GM12878 (cell line): ENCODE measurements around the gene IFT122. TPM values are rescaled to one million over a fixed set of nuclear protein-coding genes. Genes with fewer than 3 reads are reported as not detected.

ENCODE experiments used
- ATAC-seq: fragments of 200-7000 bp; cut with Tn5 transposase; 3 replicates; pipeline ENCODE4 v1.9.1; 2020; ENCODE audit warnings: mild to moderate bottlenecking, moderate library complexity
- BruUV-seq: library from RNA; stranded (reverse); fragments of 400-500 nt; replicated peaks from 2 replicates; lab custom pipeline; 2021; lab: Mats Ljungman, UMichigan
- CTCF ChIA-PET: fragments of 300-600 bp; sonication (Branson Sonifier 250); formaldehyde crosslinking; extraction: SDS; loops from one replicate; lab custom pipeline; 2021; ENCODE audit warnings: inconsistent platforms; lab: Yijun Ruan, JAX
- POLR2A ChIA-PET: fragments of 350-600 bp; formaldehyde crosslinking; extraction: SDS; loops from one replicate; lab custom pipeline; 2021; ENCODE audit warnings: inconsistent platforms; lab: Charles Lee
- RAD21 ChIA-PET: fragments of 300-600 bp; sonication (Branson Sonifier 250); formaldehyde crosslinking; loops from one replicate; lab custom pipeline; 2023; ENCODE audit warnings: antibody characterized with exemption; ENCODE audit not compliant: unreplicated experiment; lab: Charles Lee
- SMC1A ChIA-PET: fragments of 300-600 bp; sonication (Branson Sonifier 250); formaldehyde crosslinking; loops from one replicate; lab custom pipeline; 2023; ENCODE audit not compliant: unreplicated experiment, uncharacterized antibody; lab: Charles Lee
- DNase-seq: peaks from one replicate; pipeline ENCODE4 v3.0.0-alpha.2; 2011; ENCODE audit warnings: low read depth, low spot score
- FAIRE-seq: peaks from 3 replicates; lab custom pipeline; 2011; peaks lifted over from hg19 to GRCh38; lab: Jason Lieb, UNC
- H2AFZ ChIP-seq: 2 replicates; pipeline ENCODE4 v1.6.0; 2011; ENCODE audit warnings: low read depth, low read length, control low read depth; ENCODE audit not compliant: control insufficient read depth
- H3K27ac ChIP-seq: 2 replicates; pipeline ENCODE4 v1.5.1; 2011; ENCODE audit warnings: control low read depth; ENCODE audit not compliant: control insufficient read depth, insufficient read depth
- H3K27me3 ChIP-seq, 2 experiments: replicated peaks in 1 of 2; 2 replicates each; pipeline versions ENCODE4 v1.6.0 to v1.6.1; 2011; ENCODE audit warnings: low read length in 1 of 2; ENCODE audit not compliant: control insufficient read depth in 2 of 2, insufficient read depth in 2 of 2
- H3K36me3 ChIP-seq, 2 experiments: 2 replicates each; pipeline ENCODE4 v1.5.1; 2011; ENCODE audit warnings: low read length in 1 of 2; ENCODE audit not compliant: control insufficient read depth in 2 of 2, insufficient read depth in 2 of 2
- H3K4me1 ChIP-seq: 2 replicates; pipeline ENCODE4 v1.6.1; 2011; ENCODE audit warnings: mild to moderate bottlenecking, low read length, moderate library complexity, mixed read lengths; ENCODE audit not compliant: control insufficient read depth, insufficient read depth
- H3K4me2 ChIP-seq: 2 replicates; pipeline ENCODE4 v1.6.0; 2011; ENCODE audit warnings: control low read depth; ENCODE audit not compliant: control insufficient read depth, insufficient read depth
- H3K4me3 ChIP-seq: fragments of 200-600 bp; sonication (generic); 2 replicates; pipeline ENCODE4 v1.5.1; 2016
- H3K79me2 ChIP-seq: 2 replicates; pipeline ENCODE4 v1.6.0; 2011; ENCODE audit warnings: low read length; ENCODE audit not compliant: control insufficient read depth, insufficient read depth
- H3K9ac ChIP-seq: 2 replicates; pipeline ENCODE4 v1.8.0; 2011; ENCODE audit warnings: low read length, control low read depth, mixed read lengths; ENCODE audit not compliant: control insufficient read depth, insufficient read depth
- H3K9me3 ChIP-seq: replicated peaks from 3 replicates; pipeline ENCODE4 v1.5.1; 2011; ENCODE audit warnings: mild to moderate bottlenecking, low read length; ENCODE audit not compliant: control insufficient read depth, insufficient read depth
- H4K20me1 ChIP-seq: 2 replicates; pipeline ENCODE4 v1.6.0; 2011; ENCODE audit not compliant: control insufficient read depth, insufficient read depth
- EED ChIP-seq: sonication (generic); IDR thresholded peaks from 2 replicates; pipeline ENCODE4 v1.6.1; 2016; ENCODE audit warnings: antibody characterized with exemption, low read depth
- EP300 ChIP-seq, 2 experiments: fragments of 150-350 bp in 1 of 2; IDR thresholded peaks; 2 replicates each; pipeline ENCODE4 v1.6.1; 2011 to 2012; ENCODE audit warnings: low read depth in 2 of 2, low read length in 2 of 2, borderline replicate concordance in 1 of 2, improper control_type of control experiment in 1 of 2, inconsistent platforms in 1 of 2; ENCODE audit not compliant: control insufficient read depth in 1 of 2
- MYC ChIP-seq: IDR thresholded peaks from 2 replicates; pipeline ENCODE4 v1.6.1; 2011; ENCODE audit warnings: mild to moderate bottlenecking, low read length, moderate library complexity, inconsistent platforms; ENCODE audit not compliant: insufficient read depth, insufficient replicate concordance, insufficient read length, severe bottlenecking
- PAX5 ChIP-seq: IDR thresholded peaks from 2 replicates; pipeline ENCODE4 v1.6.1; 2011; ENCODE audit warnings: low read depth, low read length, borderline replicate concordance
- PAX8 ChIP-seq: fragments of 450-650 bp; IDR thresholded peaks from 2 replicates; pipeline ENCODE4 v1.6.1; 2017; ENCODE audit warnings: mild to moderate bottlenecking, moderate library complexity
- RELA ChIP-seq: fragments of 450-650 bp; IDR thresholded peaks from 2 replicates; pipeline ENCODE4 v1.8.0; 2014; ENCODE audit warnings: borderline replicate concordance; ENCODE audit not compliant: partially characterized antibody
- SREBF2 ChIP-seq: IDR thresholded peaks from 2 replicates; pipeline ENCODE4 v1.6.1; 2012; ENCODE audit warnings: mild to moderate bottlenecking, low read length
- STAT1 ChIP-seq: fragments of 450-650 bp; conservative IDR thresholded peaks from 2 replicates; pipeline ENCODE4 v1.6.1; 2014; ENCODE audit warnings: antibody characterized with exemption, mild to moderate bottlenecking
- SUPT20H ChIP-seq: IDR thresholded peaks from 2 replicates; pipeline ENCODE4 v1.6.1; 2011; ENCODE audit warnings: low read depth, mild to moderate bottlenecking, low read length, moderate library complexity, borderline replicate concordance; ENCODE audit not compliant: control insufficient read depth
- TCF7 ChIP-seq: IDR thresholded peaks from 2 replicates; pipeline ENCODE4 v1.6.1; 2014; ENCODE audit warnings: antibody characterized with exemption, borderline replicate concordance
- YBX1 ChIP-seq: fragments of 450-650 bp; IDR thresholded peaks from 2 replicates; pipeline ENCODE4 v1.6.1; 2016; ENCODE audit warnings: antibody characterized with exemption
- WGBS: methylation state at CpG from one replicate; pipeline ENCODE4 v1.1.6; 2016; ENCODE audit warnings: low lambda C conversion rate; ENCODE audit not compliant: insufficient replicate concordance, insufficient coverage; ENCODE audit errors: missing lambda C conversion rate; 5-methylcytosine and 5-hydroxymethylcytosine counted together
- in situ Hi-C: fragments of 300-500 bp; cut with MboI; formaldehyde crosslinking; loops from 9 replicates; pipeline ENCODE4 v1.14.3; 2018; ENCODE audit warnings: mixed read lengths
- intact Hi-C: fragments of 100-400 bp; cut with micrococcal nuclease; formaldehyde crosslinking; loops from one replicate; pipeline ENCODE4 v1.14.2; 2022; ENCODE audit not compliant: unreplicated experiment
- polyA plus RNA-seq, 11 experiments: library from polyadenylated mRNA; depleted of rRNA in 4 of 11; unstranded in 6 of 11; stranded (reverse) in 5 of 11; fragments of >200 nt; fragmentation: Nextera tagmentation in 4 of 11; fragmentation: Illumina TruSeq in 1 of 11; extraction: Ambion mirVana in 4 of 11; extraction: Trizol in 1 of 11; gene quantifications; 1 replicate in 1 of 11; 2 replicates in 10 of 11; pipeline versions ENCODE4 v1.2.1 to v1.2.3, GENCODE V29; 2011 to 2016; ENCODE audit warnings: inconsistent platforms in 2 of 11, missing spikeins in 2 of 11, low read depth in 1 of 11
- total RNA-seq, 4 experiments: library from RNA; depleted of rRNA in 3 of 4; stranded (reverse); fragments of >200 nt in 3 of 4; fragmentation: Illumina TruSeq in 1 of 4; extraction: Trizol in 1 of 4; gene quantifications; 2 replicates each; pipeline versions ENCODE4 v1.2.1 to v1.2.3, GENCODE V29; 2013 to 2021

Gene IFT122
- total and polyA plus RNA-seq, 10 of the 15 experiments (the other 5 are each of a cell fraction or from before 2014, with no cell fraction given), result 1.8 to 19.2 (median 8.4) TPM

DNA sequence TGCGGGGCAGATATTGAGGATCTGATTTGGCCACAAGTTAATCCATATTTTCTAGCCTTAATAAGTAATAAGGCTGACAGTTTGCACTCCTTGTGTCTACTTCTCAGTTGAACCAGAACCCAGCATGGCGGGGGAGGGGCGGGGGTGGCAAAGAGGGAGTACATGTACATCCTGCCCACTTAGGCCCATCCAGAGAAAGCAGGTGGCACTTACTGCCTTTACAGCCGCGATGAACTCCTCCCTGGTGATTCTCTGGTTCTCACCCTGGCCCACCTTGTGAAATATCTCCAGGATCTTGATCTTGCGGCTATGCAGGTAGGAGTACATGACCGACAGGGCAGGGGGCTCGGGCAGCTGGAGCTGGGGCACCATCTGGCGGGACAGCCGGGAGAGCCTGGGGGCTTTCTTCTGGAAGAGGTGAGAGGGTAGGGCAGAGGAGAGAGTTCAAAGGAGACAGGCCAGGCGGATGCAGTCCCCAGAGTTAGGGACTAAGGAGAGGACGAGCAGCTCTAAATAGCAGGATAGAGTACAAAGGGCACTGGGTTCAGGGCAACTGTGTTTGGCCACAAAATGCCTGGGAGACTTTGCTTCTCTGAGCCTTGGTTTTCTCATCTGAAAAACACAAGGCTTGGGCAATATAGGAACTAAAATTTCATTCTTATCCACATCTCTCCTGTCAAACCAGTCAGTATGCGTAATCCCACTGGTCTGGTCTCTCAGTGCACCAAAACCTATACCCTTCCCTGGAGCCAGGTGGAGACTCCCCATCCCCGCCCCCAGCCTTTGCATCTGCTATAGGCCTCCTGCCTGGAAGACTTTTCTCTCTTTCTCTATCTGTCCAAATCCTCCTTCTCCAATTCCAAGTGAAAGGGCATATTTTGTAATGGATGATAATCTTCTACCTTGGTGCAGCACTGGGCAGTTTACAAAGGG lies 21.7 kb upstream of the IFT122 start:
- Histone ChIP-seq H3K27me3 (no peaks in the 10 kb centered on the region), H3K27ac (no peak overlapping the region), H3K4me3 (no peak overlapping the region), H3K4me1 (peaks cover 6% of the 10 kb centered on the region), H3K36me3 (no peaks in the 10 kb centered on the region), H3K9me3 (no peaks in the 10 kb centered on the region), H3K9ac (no peak overlapping the region), H2AFZ (no peak overlapping the region), H4K20me1 (no peaks in the 10 kb centered on the region), H3K79me2 (no peaks in the 10 kb centered on the region), H3K4me2 (no peak overlapping the region)
- POLR2A ChIA-PET, result interaction anchor here (0.6 to 0.8 kb wide), 2 partner anchors 11 to 379 kb away, joined by 3 to 4 read pairs; partner anchors contain the start of gene EFCAB12
- BruUV-seq, result no TSS peak
- WGBS, result 86% methylated on average over 13 of the region's 14 CpGs
- CTCF ChIA-PET, result interaction anchor here (1.4 kb wide), 1 partner anchor 17 kb away, joined by 8 read pairs; no protein-coding TSS in a partner anchor
- FAIRE-seq (no peak), ATAC-seq (no peak), DNase-seq (no peak)
- in situ Hi-C loops (no loop called here), intact Hi-C loops (no loop called here)
- SMC1A ChIA-PET, result interaction anchor here (0.8 to 1.1 kb wide), 3 partner anchors 17 to 35 kb away, joined by 3 to 5 read pairs (median 4); no protein-coding TSS in a partner anchor
- no peak for TF ChIP-seq PAX8
- no peak for TF ChIP-seq MYC
- no peak for TF ChIP-seq EP300 (IDR thresholded peaks at IDR 0.05; ENCODE audit: borderline replicate concordance in 1 of 2, control insufficient read depth in 1 of 2, low read depth in 2 of 2, low read length in 2 of 2)
- RAD21 ChIA-PET, result interaction anchor here (0.7 kb wide), 1 partner anchor 19 kb away, joined by 4 read pairs; no protein-coding TSS in a partner anchor

- in situ Hi-C loops, result no loop called here
Measured at GRCh38 chr3:129419476-129419875, 20.5 kb upstream of the IFT122 start.

More at GRCh38 chr3:129419476-129419875, 20.5 kb upstream of the IFT122 start:
- H3K36me3 ChIP-seq, result no peaks in the 10 kb centered on the region
- ATAC-seq (no peak), FAIRE-seq (no peak)
- POLR2A ChIA-PET, result no interaction called here
- H3K79me2 ChIP-seq, result no peaks in the 10 kb centered on the region
- H3K4me1 ChIP-seq, result peaks cover 9% of the 10 kb centered on the region
- H4K20me1 ChIP-seq, result no peaks in the 10 kb centered on the region
- H2AFZ ChIP-seq, result no peak overlapping the region
- no peak overlapping the region for H3K27ac ChIP-seq
- TF ChIP-seq SUPT20H (no peak), RELA (no peak), YBX1 (no peak), STAT1 (no peak), TCF7 (no peak), SREBF2 (no peak), EED (no peak), PAX5 (no peak)
- TF ChIP-seq, all 136 proteins: peak for 0
- ChIA-PET SMC1A (interaction anchor here (0.7 to 1.5 kb wide), 2 partner anchors 16 to 21 kb away, joined by 3 to 4 read pairs; partner anchors contain the start of genes IFT122 and MBD4), CTCF (no interaction called here), RAD21 (no interaction called here)
- intact Hi-C loops, result no loop called here
- Histone ChIP-seq H3K9ac (no peak overlapping the region), H3K4me3 (no peak overlapping the region), H3K4me2 (no peak overlapping the region), H3K9me3 (no peaks in the 10 kb centered on the region; the same call in 2 of the 3 replicates), H3K27me3 (no peaks in the 10 kb centered on the region)
- WGBS, result 28% methylated on average over 4 of the region's 4 CpGs
- BruUV-seq, result no TSS peak
- DNase-seq, result no peak
